Measurements from ENCODE around the gene ASIC2.

Gene ASIC2

GRCh38 chr17:33145941-33146340 lies 147.2 kb downstream of the ASIC2 start (continued):
- no peak for TF ChIP-seq PATZ1 (CRISPR knock-in tag; IDR thresholded peaks at IDR 0.05; ENCODE audit: borderline replicate concordance)
- no peak for TF ChIP-seq PPARA (CRISPR knock-in tag; IDR thresholded peaks at IDR 0.05; ENCODE audit: borderline replicate concordance)
- TF ChIP-seq SNAI2 (CRISPR knock-in tag; IDR thresholded peaks at IDR 0.05) = no peak
- TF ChIP-seq ESRRG (CRISPR knock-in tag; IDR thresholded peaks at IDR 0.05) = no peak
- TF ChIP-seq TOX (CRISPR knock-in tag; IDR thresholded peaks at IDR 0.05; ENCODE audit: borderline replicate concordance) = no peak
- no peak for TF ChIP-seq ISL1 (CRISPR knock-in tag; IDR thresholded peaks at IDR 0.05)
- no peak for TF ChIP-seq ZFP30 (CRISPR knock-in tag; IDR thresholded peaks at IDR 0.05)
- no peak for TF ChIP-seq ZNF565 (CRISPR knock-in tag; conservative IDR thresholded peaks at IDR 0.05; ENCODE audit: low read depth)
- TF ChIP-seq GLIS3 (CRISPR knock-in tag; IDR thresholded peaks at IDR 0.05) = no peak

DNA sequence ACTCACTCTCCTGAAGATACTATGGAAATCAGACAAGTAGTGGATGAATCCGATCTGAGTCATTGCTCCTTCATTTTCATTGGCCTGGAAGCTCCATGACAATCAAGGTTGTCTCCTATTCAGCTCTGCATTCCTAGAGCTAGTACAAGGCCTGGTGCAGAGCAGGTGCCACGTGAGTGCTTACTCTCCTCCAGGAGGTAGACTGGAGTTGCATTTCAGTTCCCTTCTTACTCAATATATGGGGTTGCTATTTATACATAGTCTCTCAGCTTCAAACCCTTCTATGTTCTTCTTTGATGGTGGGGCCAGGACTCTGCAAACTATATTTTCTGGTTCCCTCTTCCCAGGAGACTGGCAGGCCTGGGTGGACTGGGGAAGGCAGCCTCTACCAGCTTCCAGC lies 148.3 kb downstream of the ASIC2 start:
- no peak for ATAC-seq
- TF ChIP-seq POU6F1 (CRISPR knock-in tag; IDR thresholded peaks at IDR 0.05; ENCODE audit: borderline replicate concordance, low read depth) = no peak
- TF ChIP-seq BACH2 (CRISPR knock-in tag; IDR thresholded peaks at IDR 0.05; ENCODE audit: borderline replicate concordance) = no peak
- no peak for TF ChIP-seq CREB5 (CRISPR knock-in tag; IDR thresholded peaks at IDR 0.05; ENCODE audit: low read depth)
- no peak for TF ChIP-seq ZNF70 (CRISPR knock-in tag; IDR thresholded peaks at IDR 0.05)
- no peak for TF ChIP-seq ZFP30 (CRISPR knock-in tag; IDR thresholded peaks at IDR 0.05)
- TF ChIP-seq ZNF565 (CRISPR knock-in tag; conservative IDR thresholded peaks at IDR 0.05; ENCODE audit: low read depth) = no peak
- TF ChIP-seq PATZ1 (CRISPR knock-in tag; IDR thresholded peaks at IDR 0.05; ENCODE audit: borderline replicate concordance) = no peak
- TF ChIP-seq SNAI2 (CRISPR knock-in tag; IDR thresholded peaks at IDR 0.05) = no peak
- TF ChIP-seq CSDC2 (CRISPR knock-in tag; IDR thresholded peaks at IDR 0.05) = no peak
- TF ChIP-seq ISL1 (CRISPR knock-in tag; IDR thresholded peaks at IDR 0.05) = no peak

GRCh38 chr17:33142705-33143299 lies 150.3 kb downstream of the ASIC2 start:
- ATAC-seq = no peak
- TF ChIP-seq RARB (CRISPR knock-in tag; IDR thresholded peaks at IDR 0.05) (no peak), POU6F1 (CRISPR knock-in tag; IDR thresholded peaks at IDR 0.05; ENCODE audit: borderline replicate concordance, low read depth) (no peak), TCF4 (CRISPR knock-in tag; IDR thresholded peaks at IDR 0.05; ENCODE audit: borderline replicate concordance) (no peak), CSRNP3 (CRISPR knock-in tag; IDR thresholded peaks at IDR 0.05) (no peak), ZFP3 (CRISPR knock-in tag; IDR thresholded peaks at IDR 0.05) (no peak), BACH2 (CRISPR knock-in tag; IDR thresholded peaks at IDR 0.05; ENCODE audit: borderline replicate concordance) (no peak), ISL1 (CRISPR knock-in tag; IDR thresholded peaks at IDR 0.05) (no peak), SNAI2 (CRISPR knock-in tag; IDR thresholded peaks at IDR 0.05) (no peak), ARNTL (CRISPR knock-in tag; IDR thresholded peaks at IDR 0.05; ENCODE audit: borderline replicate concordance, low read depth) (no peak), CSDC2 (CRISPR knock-in tag; IDR thresholded peaks at IDR 0.05) (no peak), ZFP30 (CRISPR knock-in tag; IDR thresholded peaks at IDR 0.05) (no peak), ZNF70 (CRISPR knock-in tag; IDR thresholded peaks at IDR 0.05) (no peak), ZNF565 (CRISPR knock-in tag; conservative IDR thresholded peaks at IDR 0.05; ENCODE audit: low read depth) (no peak), ESRRG (CRISPR knock-in tag; IDR thresholded peaks at IDR 0.05) (no peak), ZC3H10 (CRISPR knock-in tag; IDR thresholded peaks at IDR 0.05) (no peak), GLIS3 (CRISPR knock-in tag; IDR thresholded peaks at IDR 0.05) (no peak)
- TF ChIP-seq, protein P1, sequence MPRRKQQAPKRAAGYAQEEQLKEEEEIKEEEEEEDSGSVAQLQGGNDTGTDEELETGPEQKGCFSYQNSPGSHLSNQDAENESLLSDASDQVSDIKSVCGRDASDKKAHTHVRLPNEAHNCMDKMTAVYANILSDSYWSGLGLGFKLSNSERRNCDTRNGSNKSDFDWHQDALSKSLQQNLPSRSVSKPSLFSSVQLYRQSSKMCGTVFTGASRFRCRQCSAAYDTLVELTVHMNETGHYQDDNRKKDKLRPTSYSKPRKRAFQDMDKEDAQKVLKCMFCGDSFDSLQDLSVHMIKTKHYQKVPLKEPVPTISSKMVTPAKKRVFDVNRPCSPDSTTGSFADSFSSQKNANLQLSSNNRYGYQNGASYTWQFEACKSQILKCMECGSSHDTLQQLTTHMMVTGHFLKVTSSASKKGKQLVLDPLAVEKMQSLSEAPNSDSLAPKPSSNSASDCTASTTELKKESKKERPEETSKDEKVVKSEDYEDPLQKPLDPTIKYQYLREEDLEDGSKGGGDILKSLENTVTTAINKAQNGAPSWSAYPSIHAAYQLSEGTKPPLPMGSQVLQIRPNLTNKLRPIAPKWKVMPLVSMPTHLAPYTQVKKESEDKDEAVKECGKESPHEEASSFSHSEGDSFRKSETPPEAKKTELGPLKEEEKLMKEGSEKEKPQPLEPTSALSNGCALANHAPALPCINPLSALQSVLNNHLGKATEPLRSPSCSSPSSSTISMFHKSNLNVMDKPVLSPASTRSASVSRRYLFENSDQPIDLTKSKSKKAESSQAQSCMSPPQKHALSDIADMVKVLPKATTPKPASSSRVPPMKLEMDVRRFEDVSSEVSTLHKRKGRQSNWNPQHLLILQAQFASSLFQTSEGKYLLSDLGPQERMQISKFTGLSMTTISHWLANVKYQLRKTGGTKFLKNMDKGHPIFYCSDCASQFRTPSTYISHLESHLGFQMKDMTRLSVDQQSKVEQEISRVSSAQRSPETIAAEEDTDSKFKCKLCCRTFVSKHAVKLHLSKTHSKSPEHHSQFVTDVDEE (CRISPR knock-in tag; IDR thresholded peaks at IDR 0.05) = no peak

Measured in SK-N-SH treated with all-trans-retinoic acid at 6 μM for 48 hours (cell line).